NCI-H524 treated with DMSO at 0.1 percent for 48 hours (cell line): ENCODE results near the gene ANO4.
"Not testable (repeated sequence)": the region's sequence is repeated elsewhere in the genome, so short reads cannot be mapped to it uniquely, and the experiment has no call there.

Experiments used
- DNase-seq: peaks from one replicate; lab custom pipeline; 2025; lab: John Stamatoyannopoulos, UW

ANO4 gene

GRCh38 chr12:100871195-100871734 is 76.7 kb downstream of the ANO4 start:
- no peak for DNase-seq

- DNase-seq = no peak
Measured at GRCh38 chr12:100875156-100875555, 80.6 kb downstream of the ANO4 start.

- no peak for DNase-seq
Measured at GRCh38 chr12:100875771-100876170, 81.2 kb downstream of the ANO4 start.

- DNase-seq = no peak
Measured at GRCh38 chr12:100877776-100878175, 83.2 kb downstream of the ANO4 start.

- DNase-seq = no peak
Measured at GRCh38 chr12:100895192-100895591, 100.6 kb downstream of the ANO4 start.

GRCh38 chr12:100896192-100896591 is 101.6 kb downstream of the ANO4 start:
- DNase-seq = no peak

- DNase-seq = peak; percentile 62
Measured at GRCh38 chr12:100897240-100897639, 102.7 kb downstream of the ANO4 start.

GRCh38 chr12:100899301-100899700 is 104.7 kb downstream of the ANO4 start:
- DNase-seq = peak; percentile 7

GRCh38 chr12:100900808-100901207 is 106.2 kb downstream of the ANO4 start:
- no peak for DNase-seq

GRCh38 chr12:100901266-100901665 is 106.7 kb downstream of the ANO4 start:
- DNase-seq = no peak

GRCh38 chr12:100904270-100904669 is 109.7 kb downstream of the ANO4 start:
- no peak for DNase-seq

- DNase-seq = no peak
Measured at GRCh38 chr12:100908501-100908900, 113.9 kb downstream of the ANO4 start.

DNA sequence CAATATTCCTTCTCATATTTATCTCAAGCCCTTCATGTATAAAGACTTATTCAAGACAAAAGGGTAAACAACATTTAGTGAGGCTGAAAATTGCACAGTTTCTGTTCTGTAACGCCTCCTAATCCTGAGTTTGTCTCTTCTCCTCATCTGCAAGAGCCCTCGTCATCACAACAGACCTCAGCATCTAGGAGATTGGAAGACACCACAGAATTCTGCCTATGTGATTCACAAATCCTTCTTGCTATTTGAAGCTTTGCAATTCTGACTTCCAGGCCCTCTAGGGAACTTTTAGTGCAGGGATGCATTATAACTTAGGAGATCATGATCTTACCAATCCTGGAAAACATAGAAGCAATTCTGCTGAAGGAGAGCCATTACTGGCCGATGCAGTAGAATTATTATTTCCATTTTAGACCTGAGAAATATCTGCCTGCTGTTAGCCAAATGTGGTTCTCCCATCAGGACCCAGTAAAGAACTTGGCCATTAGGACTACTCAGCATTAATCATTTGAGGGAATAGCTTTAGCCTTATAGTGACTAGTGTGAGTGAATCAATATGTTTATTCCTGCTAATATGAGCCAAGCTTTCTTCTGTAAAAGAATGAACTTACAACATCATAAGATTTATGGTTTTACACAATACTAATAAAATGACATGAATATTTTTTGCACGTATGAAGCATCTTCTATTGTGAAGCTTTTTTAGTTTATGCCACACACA is 119.5 kb downstream of the ANO4 start:
- no peak for DNase-seq

DNA sequence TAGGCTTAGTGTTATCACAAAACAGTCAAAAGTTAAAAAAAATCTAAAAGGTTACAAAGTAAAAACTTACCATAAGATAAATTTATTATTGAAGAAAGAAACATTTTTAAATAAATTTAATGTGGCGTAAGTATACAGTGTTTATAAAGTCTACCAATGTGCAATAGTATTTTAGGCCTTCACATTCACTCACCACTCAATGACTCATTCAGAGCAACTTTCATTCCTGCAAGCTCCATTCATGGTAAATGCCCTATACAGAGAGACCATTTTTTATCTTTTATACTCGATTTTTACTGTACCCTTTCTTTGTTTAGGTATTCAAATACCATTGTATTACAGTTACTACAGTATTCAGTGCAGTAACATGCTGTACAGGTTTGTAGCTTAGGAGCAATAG is 124.5 kb downstream of the ANO4 start:
- DNase-seq = no peak

DNA sequence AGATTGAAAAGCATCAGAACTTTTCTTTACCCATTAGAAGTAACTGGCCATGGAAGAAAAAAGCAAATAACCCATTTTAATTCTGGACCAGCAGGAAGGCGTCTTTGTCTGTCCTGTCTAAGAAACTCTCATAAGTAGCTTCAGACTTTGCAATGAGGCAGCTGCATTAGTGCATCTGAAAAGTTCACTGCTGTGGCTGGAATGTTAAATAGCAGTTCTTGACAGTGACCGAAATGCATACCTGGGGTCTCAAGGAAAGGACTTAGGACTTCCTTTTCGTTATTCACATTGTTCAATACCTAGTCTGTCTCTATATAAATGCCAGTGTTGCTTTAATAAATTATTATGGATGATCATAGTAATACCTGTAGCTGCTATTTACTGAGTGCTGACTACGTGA is 125.9 kb downstream of the ANO4 start:
- DNase-seq = no peak

- DNase-seq = no peak
Measured at GRCh38 chr12:100926669-100927248, 132.2 kb downstream of the ANO4 start.

DNA sequence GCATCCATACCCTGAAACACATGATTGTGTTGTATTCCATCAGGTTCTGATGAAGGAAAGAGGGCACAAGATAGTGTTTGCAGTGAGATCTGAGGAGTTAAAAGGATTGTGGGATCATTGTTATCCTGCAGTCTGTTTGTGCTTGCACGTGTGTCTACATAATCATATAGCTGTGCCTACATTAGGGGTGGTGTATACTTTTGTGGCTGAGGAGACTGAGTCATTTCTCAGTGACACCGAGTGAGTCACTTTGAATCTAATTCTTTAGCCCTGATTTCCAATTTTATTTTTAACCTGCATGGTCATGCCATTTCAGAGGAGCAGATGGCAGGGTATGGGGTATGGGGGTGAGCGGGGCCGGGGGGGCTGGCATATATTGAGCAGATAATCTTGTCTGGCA is 133.2 kb downstream of the ANO4 start:
- no peak for DNase-seq

- DNase-seq = no peak
Measured at GRCh38 chr12:100932571-100932970, 138.0 kb downstream of the ANO4 start.

- DNase-seq = not testable (repeated sequence)
Measured at GRCh38 chr12:100933531-100933930, 139.0 kb downstream of the ANO4 start.

DNA sequence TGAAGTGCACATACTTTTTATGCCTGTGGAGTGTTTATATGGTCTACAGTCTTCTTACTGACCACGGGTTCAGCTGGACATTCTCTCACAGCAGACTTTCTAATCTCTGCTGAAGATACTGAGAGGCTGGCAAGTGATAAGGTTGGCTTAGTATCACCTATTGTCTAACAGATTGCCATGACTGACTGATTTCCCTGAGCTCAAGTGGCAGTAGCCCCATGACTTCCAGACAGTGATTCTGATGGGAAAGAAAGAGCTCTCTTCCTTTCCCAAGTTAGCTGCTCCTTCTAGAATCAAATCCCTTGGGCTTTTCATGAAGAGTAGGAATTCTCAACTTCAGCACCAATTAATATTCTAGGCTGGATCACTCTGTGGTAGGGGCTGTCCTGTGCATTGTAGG is 141.4 kb downstream of the ANO4 start:
- no peak for DNase-seq

GRCh38 chr12:100936661-100937060 is 142.1 kb downstream of the ANO4 start:
- no peak for DNase-seq

- DNase-seq = no peak
Measured at GRCh38 chr12:100940503-100940902, 145.9 kb downstream of the ANO4 start.

DNA sequence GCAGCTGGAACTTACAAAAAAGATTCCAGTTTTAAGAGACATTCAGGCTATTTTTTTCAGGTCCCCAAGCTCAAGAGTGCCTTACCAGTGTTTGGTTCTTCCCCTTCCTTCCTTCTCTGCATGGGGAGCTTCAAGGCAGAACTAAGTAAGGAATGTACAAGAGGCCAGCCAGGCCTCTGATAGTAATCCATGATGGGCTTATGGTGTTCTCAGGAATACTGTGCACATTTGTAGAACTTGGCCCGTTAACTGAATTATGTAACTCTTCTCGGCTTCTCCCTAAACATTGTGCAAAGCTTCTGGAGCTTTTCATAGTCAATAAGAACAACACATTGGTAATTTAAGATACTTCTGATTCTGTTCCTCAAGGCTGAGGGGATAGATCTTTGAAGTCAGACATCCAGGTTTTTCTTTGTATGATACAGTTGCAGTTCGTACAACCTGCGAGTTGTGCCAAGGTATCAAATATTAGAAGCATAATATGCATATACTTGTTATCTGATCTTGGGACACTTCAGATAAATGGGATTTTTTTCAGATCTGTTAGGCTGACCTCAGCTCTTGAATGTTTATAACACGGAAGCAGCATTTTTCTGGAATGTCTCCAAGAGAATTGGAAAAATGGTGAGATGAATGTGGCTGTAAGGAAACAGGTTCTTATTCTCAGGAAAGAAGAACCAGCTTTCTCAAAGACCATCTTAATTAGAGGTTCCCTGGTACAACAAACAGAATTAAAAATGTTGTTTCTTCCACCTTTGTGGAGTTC is 148.6 kb downstream of the ANO4 start:
- DNase-seq = no peak
